LNCAP (cell line): ENCODE data around the gene ZNF311.

Experiments
- TF ChIP-seq, protein P1 (sequence below): fragments of 450-650 bp; IDR thresholded peaks from 2 replicates; pipeline ENCODE4 v1.5.1; 2017; ENCODE audit warnings: mild to moderate bottlenecking

The ZNF311 gene

DNA sequence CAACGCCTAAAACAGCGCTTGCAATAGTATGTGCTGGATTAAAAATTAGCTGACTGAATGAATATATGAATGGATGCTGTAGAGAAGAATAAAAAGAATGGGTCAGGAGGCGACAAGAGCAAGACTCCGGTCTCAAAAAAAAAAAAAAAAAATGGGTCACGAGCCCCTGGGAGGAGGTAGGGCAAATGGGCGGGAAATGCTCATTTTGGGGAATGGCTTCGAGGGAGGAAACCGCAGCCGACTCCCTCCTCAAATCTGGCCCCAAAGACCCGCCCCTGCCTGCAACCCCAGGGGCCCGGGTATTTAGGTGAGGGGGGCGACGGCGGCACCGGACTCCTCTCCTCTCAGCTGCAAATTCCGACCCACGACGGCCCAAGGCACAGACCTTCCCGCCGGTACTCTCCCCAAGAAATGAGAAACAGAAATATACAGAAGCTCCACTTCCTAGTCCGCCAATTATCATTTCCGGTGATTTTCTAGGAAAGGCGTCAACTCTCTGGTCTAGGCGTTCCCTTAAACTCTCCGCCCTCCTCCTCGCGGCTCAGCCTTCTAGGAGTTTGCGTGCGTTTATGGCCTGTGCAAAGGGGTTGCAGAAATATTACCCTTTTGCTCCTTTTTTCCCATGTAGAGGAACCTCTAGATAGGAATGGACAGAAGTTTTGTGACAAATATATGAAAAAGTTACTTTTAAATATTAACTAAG lies at the start of gene ZNF311:
ZNF311 (minus strand) TSS at position 133 of the 703 bp plus-strand sequence. CDS start 1,361 bp downstream, outside the sequence.
- TF ChIP-seq, protein P1, sequence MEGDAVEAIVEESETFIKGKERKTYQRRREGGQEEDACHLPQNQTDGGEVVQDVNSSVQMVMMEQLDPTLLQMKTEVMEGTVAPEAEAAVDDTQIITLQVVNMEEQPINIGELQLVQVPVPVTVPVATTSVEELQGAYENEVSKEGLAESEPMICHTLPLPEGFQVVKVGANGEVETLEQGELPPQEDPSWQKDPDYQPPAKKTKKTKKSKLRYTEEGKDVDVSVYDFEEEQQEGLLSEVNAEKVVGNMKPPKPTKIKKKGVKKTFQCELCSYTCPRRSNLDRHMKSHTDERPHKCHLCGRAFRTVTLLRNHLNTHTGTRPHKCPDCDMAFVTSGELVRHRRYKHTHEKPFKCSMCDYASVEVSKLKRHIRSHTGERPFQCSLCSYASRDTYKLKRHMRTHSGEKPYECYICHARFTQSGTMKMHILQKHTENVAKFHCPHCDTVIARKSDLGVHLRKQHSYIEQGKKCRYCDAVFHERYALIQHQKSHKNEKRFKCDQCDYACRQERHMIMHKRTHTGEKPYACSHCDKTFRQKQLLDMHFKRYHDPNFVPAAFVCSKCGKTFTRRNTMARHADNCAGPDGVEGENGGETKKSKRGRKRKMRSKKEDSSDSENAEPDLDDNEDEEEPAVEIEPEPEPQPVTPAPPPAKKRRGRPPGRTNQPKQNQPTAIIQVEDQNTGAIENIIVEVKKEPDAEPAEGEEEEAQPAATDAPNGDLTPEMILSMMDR = no peak

DNA sequence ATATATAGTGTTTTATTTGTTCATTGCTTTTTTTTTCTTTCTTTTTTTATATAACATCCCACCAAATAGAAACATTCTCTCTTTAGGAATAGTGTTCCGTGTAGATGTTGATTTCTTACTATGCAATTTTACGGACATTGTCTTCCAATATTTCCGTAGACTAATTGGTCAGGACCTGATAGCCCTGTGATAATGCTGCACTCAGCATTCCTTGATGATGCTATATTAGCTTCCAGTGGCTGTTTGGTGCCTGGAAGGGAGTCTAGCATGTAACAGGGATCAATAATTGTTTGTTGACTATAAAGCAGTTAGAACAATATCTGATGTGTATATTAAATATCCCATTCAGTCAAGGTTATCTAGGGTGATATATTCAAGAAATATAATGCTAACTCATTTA lies 46.6 kb upstream of the ZNF311 start:
- TF ChIP-seq, protein P1 = no peak

DNA sequence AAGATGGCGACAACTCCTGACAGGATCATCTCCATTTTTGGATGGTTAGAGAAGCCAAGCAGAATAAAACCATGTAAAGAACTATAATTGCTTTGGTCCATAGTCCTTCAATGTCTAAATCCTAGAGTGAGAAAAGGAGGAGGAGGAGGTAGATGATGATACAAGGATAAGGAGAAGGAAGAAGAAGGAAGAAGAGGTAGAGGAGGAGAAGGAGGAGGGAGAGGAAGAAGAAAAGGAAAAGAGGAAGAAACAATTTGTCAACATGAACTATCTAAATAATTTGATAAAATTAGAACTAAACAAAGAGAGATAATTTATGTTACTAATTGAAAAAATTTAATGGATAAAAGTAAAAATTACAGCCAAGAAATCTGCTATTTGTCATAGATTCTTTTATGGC lies 40.0 kb upstream of the ZNF311 start, which contains the start of gene OR2W1:
OR2W1 (minus strand) TSS at position 101 of the 400 bp plus-strand sequence; CDS start at position 101, 0 bp downstream.
- TF ChIP-seq, protein P1 = no peak

DNA sequence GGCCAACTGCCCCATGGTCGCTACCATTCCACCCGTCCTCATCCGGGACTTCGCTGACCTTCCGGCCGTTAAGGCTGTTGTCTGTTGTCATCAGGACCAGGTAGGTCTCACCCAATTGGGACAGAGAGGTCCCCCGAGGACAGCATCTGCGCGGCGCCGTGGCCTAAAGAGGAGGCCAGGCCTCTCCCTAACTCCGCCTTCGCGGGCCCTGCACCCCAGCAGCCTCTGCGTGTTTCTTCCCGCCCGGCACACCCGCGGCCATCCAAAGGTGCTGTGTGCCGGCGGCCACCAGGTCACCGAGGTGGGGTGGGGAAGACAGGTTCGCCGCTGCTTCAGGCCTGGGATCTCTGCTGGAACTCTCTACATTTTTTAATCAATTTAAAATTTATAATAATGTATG lies 30.8 kb upstream of the ZNF311 start:
- TF ChIP-seq, protein P1 = no peak

DNA sequence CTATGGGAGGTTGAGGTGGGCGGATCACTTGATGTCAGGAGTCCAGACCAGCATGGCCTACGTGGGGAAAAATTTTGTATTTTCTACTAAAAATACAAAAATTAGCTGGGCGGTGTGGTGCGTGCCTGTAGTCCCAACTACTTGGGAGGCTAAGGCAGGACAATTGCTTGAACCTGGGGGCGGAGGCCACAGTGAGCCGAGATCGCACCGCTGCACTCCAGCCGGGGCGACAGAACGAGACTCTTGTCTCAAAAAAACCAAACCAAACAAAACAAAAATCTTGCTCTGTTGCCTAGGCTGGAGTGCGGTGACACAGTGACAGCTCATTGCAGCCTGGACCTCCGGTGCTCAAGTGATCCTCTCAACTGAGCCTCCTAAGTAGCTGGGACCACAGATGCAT lies 23.7 kb upstream of the ZNF311 start:
- TF ChIP-seq, protein P1 = no peak

DNA sequence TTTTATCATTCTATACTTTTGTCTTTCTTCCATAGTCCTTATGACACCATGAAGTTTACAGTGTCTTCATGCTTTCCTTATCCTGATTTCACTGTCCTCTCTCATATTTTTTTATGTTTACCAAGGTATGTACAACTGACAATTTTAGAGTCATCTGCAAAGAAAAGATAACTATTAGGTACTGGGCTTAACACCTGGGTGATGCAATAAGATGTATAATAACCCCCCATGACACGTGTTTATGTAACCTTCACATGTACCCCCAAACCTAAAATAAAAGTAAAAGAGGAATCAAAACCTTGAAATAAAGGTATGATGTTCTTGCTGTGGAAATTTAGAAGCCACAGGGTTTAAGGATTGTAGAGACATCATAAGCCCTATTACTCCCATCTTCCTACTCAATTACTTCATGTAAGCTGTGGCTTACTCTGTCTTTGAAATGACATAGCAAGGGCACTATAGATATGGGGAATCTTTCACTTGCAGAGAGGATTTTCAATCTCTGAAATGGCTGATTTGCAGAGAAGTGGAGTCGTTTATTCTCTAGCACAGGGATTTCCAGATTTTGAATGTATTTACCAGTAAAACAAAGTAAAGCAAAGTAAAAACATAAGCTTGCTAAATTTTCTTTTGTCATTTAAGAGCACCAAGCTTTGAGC lies 20.9 kb upstream of the ZNF311 start:
- TF ChIP-seq, protein P1 = no peak

- TF ChIP-seq, protein P1 = no peak
Observed at GRCh38 chr6:29021434-29021833, 16.3 kb upstream of the ZNF311 start.
